Amniotic stem cell (primary cell): ENCODE results near the gene PANK1.

Experiments
- DNase-seq: peaks from one replicate; lab custom pipeline; 2025; lab: John Stamatoyannopoulos, UW

The PANK1 gene

GRCh38 chr10:89535171-89536012 is 109.7 kb downstream of the PANK1 start, which contains the start of gene SLC16A12:
Gene SLC16A12, minus strand, starts transcription at chr10:89535594. Its CDS starts 73,016 bp downstream, at chr10:89462578.
- DNase-seq: no peak

- no peak for DNase-seq
Measured at GRCh38 chr10:89534826-89535166, 110.2 kb downstream of the PANK1 start.
